Neural cell (in vitro differentiated cells): ENCODE measurements around the gene TNFAIP8L1. TPM values are rescaled to one million over a fixed set of nuclear protein-coding genes. Genes with fewer than 3 reads are reported as not detected.

ENCODE experiments used
- H2AFZ ChIP-seq: fragments of 200-600, 300-800 bp; sonication (generic), shearing (Covaris generic); 2 replicates; pipeline ENCODE4 v1.6.0; 2014; ENCODE audit warnings: low read depth, mild to moderate bottlenecking, antibody characterized with exemption, low read length, moderate library complexity
- H3F3A ChIP-seq: fragments of 200-600 bp; shearing (Covaris generic); 2 replicates; pipeline ENCODE4 v1.6.1; 2016; ENCODE audit warnings: mild to moderate bottlenecking, moderate library complexity, mixed read lengths, antibody characterized with exemption, low read length; ENCODE audit not compliant: insufficient read depth, poor library complexity, severe bottlenecking
- H3K27ac ChIP-seq: fragments of 200-600, 300-800 bp; sonication (generic), shearing (Covaris generic); 2 replicates; pipeline ENCODE4 v1.5.1; 2014; ENCODE audit warnings: mild to moderate bottlenecking, low read length, moderate library complexity
- H3K27me3 ChIP-seq: fragments of 300-800, 200-600 bp; sonication (generic), shearing (Covaris generic); 2 replicates; pipeline ENCODE4 v1.6.0; 2014; ENCODE audit warnings: mild to moderate bottlenecking, low read depth, low read length, moderate library complexity; ENCODE audit not compliant: insufficient read depth
- H3K36me3 ChIP-seq: fragments of 300-800, 200-600 bp; sonication (generic), shearing (Covaris generic); 2 replicates; pipeline ENCODE4 v1.5.1; 2014; ENCODE audit warnings: mild to moderate bottlenecking, antibody characterized with exemption, low read length, moderate library complexity; ENCODE audit not compliant: insufficient read depth
- H3K4me2 ChIP-seq: fragments of 300-800, 200-600 bp; sonication (generic), shearing (Covaris generic); 2 replicates; pipeline ENCODE4 v1.6.0; 2014; ENCODE audit warnings: mild to moderate bottlenecking, low read length
- H3K4me3 ChIP-seq: fragments of 300-800, 200-600 bp; sonication (generic), shearing (Covaris generic); 2 replicates; pipeline ENCODE4 v1.5.1; 2014; ENCODE audit warnings: mild to moderate bottlenecking, low read length, moderate library complexity
- H3K79me2 ChIP-seq: fragments of 200-600 bp; shearing (Covaris generic); replicated peaks from 2 replicates; pipeline ENCODE4 v1.6.0; 2014; ENCODE audit warnings: mild to moderate bottlenecking, low read length, moderate library complexity; ENCODE audit not compliant: insufficient read depth
- H3K9ac ChIP-seq: fragments of 300-800, 200-600 bp; sonication (generic), shearing (Covaris generic); 2 replicates; pipeline ENCODE4 v1.6.1; 2016; ENCODE audit warnings: mild to moderate bottlenecking, low read length, mixed read lengths
- H3K9me2 ChIP-seq: fragments of 200-600 bp; shearing (Covaris generic); 2 replicates; pipeline ENCODE4 v1.6.1; 2016; ENCODE audit warnings: mild to moderate bottlenecking, low read length, mixed read lengths; ENCODE audit not compliant: insufficient read depth
- H3K9me3 ChIP-seq: fragments of 200-600, 300-800 bp; sonication (generic), shearing (Covaris generic); 2 replicates; pipeline ENCODE4 v1.6.1; 2016; ENCODE audit warnings: mild to moderate bottlenecking, mixed run types, low read length, moderate library complexity, mixed read lengths
- H4K20me1 ChIP-seq: fragments of 200-600 bp; shearing (Covaris generic); 2 replicates; pipeline ENCODE4 v1.6.1; 2016; ENCODE audit warnings: mild to moderate bottlenecking, mixed run types; ENCODE audit not compliant: insufficient read depth
- CTCF ChIP-seq: fragments of 450-650 bp; IDR thresholded peaks from 2 replicates; pipeline ENCODE4 v1.5.1; 2014; ENCODE audit warnings: antibody characterized with exemption, mild to moderate bottlenecking, moderate library complexity; ENCODE audit not compliant: poor library complexity, severe bottlenecking
- EP300 ChIP-seq: fragments of 450-650 bp; conservative IDR thresholded peaks from 2 replicates; pipeline ENCODE4 v1.6.1; 2014; ENCODE audit warnings: antibody characterized with exemption, mild to moderate bottlenecking, moderate library complexity; ENCODE audit not compliant: poor library complexity, severe bottlenecking
- EZH2 ChIP-seq: fragments of 200-600, 300-800 bp; shearing (Covaris generic), sonication (generic); IDR thresholded peaks from 2 replicates; pipeline ENCODE4 v1.6.1; 2014; ENCODE audit warnings: antibody characterized with exemption, low read length, borderline replicate concordance, mild to moderate bottlenecking; ENCODE audit not compliant: insufficient read depth, poor library complexity, severe bottlenecking
- MXI1 ChIP-seq: fragments of 450-650 bp; conservative IDR thresholded peaks from 2 replicates; pipeline ENCODE4 v1.6.1; 2014; ENCODE audit warnings: antibody characterized with exemption, mild to moderate bottlenecking; ENCODE audit not compliant: poor library complexity, severe bottlenecking
- POLR2AphosphoS5 ChIP-seq: IDR thresholded peaks from 2 replicates; pipeline ENCODE4 v1.6.1; 2012
- RAD21 ChIP-seq: fragments of 450-650 bp; conservative IDR thresholded peaks from 2 replicates; pipeline ENCODE4 v1.6.1; 2014; ENCODE audit warnings: antibody characterized with exemption, mild to moderate bottlenecking, moderate library complexity
- REST ChIP-seq: IDR thresholded peaks from 2 replicates; pipeline ENCODE4 v1.6.1; 2012; ENCODE audit warnings: borderline replicate concordance
- SMC3 ChIP-seq: fragments of 450-650 bp; conservative IDR thresholded peaks from 2 replicates; pipeline ENCODE4 v1.6.1; 2014; ENCODE audit warnings: antibody characterized with exemption, mild to moderate bottlenecking, moderate library complexity; ENCODE audit not compliant: poor library complexity
- TAF1 ChIP-seq: IDR thresholded peaks from 2 replicates; pipeline ENCODE4 v1.6.1; 2012; ENCODE audit warnings: low read depth
- polyA plus RNA-seq: library from polyadenylated mRNA; depleted of rRNA; stranded (reverse); fragments of >200 nt; gene quantifications from 2 replicates; pipeline ENCODE4 v1.2.3, GENCODE V29; 2014

Gene TNFAIP8L1
- polyA plus RNA-seq, 1 donor from 2014 or later, result 0.99 TPM

GRCh38 chr19:4624301-4624700 lies 15.0 kb upstream of the TNFAIP8L1 start:
- H3K4me2 ChIP-seq, result no peak overlapping the region
- H3K9me2 ChIP-seq, result no peaks in the 10 kb centered on the region
- H3K27me3 ChIP-seq, result no peaks in the 10 kb centered on the region
- no peaks in the 10 kb centered on the region for H3K79me2 ChIP-seq
- TF ChIP-seq CTCF, result no peak
- no peak for TF ChIP-seq SMC3
- no peak for TF ChIP-seq POLR2AphosphoS5
- no peak for TF ChIP-seq EP300
- TF ChIP-seq REST, result no peak
- no peak for TF ChIP-seq RAD21
- no peak for TF ChIP-seq TAF1
- TF ChIP-seq EZH2, result no peak
- no peak for TF ChIP-seq MXI1
- H4K20me1 ChIP-seq, result no peaks in the 10 kb centered on the region
- no peak overlapping the region for H3K27ac ChIP-seq
- H3K9me3 ChIP-seq, result no peaks in the 10 kb centered on the region
- H3K36me3 ChIP-seq, result no peaks in the 10 kb centered on the region
- H3K9ac ChIP-seq, result no peak overlapping the region
- H2AFZ ChIP-seq, result no peak overlapping the region
- no peak overlapping the region for H3K4me3 ChIP-seq
- no peaks in the 10 kb centered on the region for H3F3A ChIP-seq

GRCh38 chr19:4624733-4625362 lies 14.5 kb upstream of the TNFAIP8L1 start:
- Histone ChIP-seq H2AFZ (no peak overlapping the region), H3K27me3 (no peaks in the 10 kb centered on the region), H4K20me1 (no peaks in the 10 kb centered on the region), H3K4me3 (no peak overlapping the region), H3K9me3 (no peaks in the 10 kb centered on the region), H3K36me3 (no peaks in the 10 kb centered on the region), H3K4me2 (no peak overlapping the region), H3K27ac (no peak overlapping the region), H3K79me2 (no peaks in the 10 kb centered on the region), H3K9ac (no peak overlapping the region), H3K9me2 (no peaks in the 10 kb centered on the region), H3F3A (no peaks in the 10 kb centered on the region)
- no peak for TF ChIP-seq POLR2AphosphoS5
- TF ChIP-seq REST, result no peak
- no peak for TF ChIP-seq RAD21
- TF ChIP-seq TAF1, result no peak
- no peak for TF ChIP-seq MXI1
- no peak for TF ChIP-seq SMC3
- no peak for TF ChIP-seq EP300
- no peak for TF ChIP-seq EZH2
- TF ChIP-seq CTCF, result no peak
